GM18867 (cell line): ENCODE measurements around the gene TRPC4AP.
A peak's percentile ranks its signal among the peaks of the same experiment; 100 is the strongest.
"Not testable (repeated sequence)": the region's sequence is repeated elsewhere in the genome, so short reads cannot be mapped to it uniquely, and the experiment has no call there.

Source experiments
- ATAC-seq: cut with Tn5 transposase; IDR thresholded peaks from one replicate; pipeline ENCODE4 v1.9.1; 2021; ENCODE audit warnings: mild to moderate bottlenecking, moderate library complexity; ENCODE audit not compliant: unreplicated experiment

Gene TRPC4AP, protein sequence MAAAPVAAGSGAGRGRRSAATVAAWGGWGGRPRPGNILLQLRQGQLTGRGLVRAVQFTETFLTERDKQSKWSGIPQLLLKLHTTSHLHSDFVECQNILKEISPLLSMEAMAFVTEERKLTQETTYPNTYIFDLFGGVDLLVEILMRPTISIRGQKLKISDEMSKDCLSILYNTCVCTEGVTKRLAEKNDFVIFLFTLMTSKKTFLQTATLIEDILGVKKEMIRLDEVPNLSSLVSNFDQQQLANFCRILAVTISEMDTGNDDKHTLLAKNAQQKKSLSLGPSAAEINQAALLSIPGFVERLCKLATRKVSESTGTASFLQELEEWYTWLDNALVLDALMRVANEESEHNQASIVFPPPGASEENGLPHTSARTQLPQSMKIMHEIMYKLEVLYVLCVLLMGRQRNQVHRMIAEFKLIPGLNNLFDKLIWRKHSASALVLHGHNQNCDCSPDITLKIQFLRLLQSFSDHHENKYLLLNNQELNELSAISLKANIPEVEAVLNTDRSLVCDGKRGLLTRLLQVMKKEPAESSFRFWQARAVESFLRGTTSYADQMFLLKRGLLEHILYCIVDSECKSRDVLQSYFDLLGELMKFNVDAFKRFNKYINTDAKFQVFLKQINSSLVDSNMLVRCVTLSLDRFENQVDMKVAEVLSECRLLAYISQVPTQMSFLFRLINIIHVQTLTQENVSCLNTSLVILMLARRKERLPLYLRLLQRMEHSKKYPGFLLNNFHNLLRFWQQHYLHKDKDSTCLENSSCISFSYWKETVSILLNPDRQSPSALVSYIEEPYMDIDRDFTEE

DNA sequence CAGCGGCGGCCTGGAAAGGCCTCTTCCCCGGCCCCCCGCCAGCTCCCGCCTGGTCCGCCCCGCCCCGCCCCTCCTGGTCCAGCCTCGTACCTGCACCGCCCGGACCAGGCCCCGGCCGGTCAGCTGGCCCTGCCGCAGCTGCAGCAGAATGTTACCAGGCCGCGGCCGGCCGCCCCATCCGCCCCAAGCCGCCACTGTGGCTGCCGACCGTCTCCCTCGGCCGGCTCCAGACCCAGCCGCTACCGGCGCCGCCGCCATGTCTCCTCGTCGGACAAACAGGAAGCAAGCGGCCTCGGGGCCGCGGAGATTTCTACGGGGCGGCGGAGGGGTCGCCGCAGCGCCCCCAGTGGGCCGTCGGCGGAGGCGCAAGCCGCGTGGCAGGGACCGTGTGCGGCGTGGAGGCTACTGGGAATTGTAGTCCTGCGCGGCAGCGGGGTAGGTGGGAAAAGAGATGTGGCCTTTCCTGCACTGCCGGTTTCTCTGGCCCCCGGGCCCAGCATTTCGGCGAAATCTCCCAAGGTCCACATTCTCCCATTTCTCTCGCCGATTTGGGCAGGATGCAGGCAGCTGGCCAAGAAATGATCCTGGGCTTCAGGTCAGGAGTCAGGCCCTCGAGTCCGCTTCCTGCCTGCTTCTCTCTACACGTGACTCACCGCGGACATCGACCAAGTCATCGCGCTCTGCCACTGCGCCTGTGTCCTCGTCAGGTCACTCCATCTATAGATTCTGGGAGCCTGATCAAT, at the start of gene TRPC4AP:
TSS of gene TRPC4AP (minus strand) at position 284 of the 743 bp plus-strand sequence. CDS start at position 258, 26 bp downstream.
- peak; percentile 90 for ATAC-seq

DNA sequence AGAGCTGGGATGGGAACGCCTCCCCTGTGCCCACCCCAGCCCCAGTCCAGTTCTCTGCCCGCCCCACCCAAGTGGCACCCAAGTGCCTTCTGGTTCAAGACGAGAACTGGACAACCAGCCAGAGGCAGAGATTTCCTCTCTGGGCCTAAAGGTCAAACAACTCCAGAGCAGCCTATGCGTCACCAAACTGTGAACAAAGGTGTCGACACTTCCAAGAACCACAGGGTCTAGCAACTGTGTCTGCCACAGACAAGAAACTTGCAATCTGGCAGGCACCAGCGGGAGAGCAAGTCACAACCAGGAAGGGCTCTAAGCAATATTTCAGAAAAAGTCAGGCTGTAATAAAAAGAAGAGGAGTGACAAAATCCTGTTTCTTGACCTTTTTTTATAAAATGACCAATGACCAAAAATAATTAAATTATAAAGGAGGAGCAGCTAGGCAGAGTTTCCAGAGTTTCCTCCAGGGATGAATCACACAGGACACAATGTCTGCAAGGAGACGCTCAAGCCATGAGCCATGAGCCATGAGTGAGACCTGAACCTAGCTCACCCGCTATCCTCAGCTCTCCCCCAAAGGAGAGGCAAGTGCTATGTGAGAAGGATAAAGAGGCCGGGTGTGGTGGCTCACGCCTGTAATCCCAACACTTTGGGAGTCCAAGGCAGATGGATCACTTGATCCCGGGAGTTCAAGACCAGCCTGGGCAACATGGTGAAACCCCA, 43.4 kb upstream of the TRPC4AP start:
- ATAC-seq = no peak

DNA sequence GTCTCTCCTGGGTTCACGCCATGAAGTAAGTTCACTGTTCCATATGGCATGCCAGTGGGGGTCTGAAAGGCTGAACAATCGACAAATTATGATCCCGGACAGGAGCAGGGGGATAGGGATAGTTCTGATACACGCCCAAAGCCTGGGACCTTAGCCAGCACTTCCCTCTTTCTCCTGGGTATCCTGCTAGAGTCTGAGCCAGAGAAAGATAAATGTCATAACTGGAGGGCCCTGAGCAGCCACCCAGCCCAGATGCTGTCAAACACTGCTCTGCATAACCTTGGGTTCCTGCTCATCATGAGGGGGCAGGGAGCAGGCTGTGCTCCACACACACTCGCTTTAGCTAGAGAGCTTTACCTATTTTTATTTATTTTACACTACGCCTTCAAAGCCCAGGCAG, 42.3 kb upstream of the TRPC4AP start:
- no peak for ATAC-seq

DNA sequence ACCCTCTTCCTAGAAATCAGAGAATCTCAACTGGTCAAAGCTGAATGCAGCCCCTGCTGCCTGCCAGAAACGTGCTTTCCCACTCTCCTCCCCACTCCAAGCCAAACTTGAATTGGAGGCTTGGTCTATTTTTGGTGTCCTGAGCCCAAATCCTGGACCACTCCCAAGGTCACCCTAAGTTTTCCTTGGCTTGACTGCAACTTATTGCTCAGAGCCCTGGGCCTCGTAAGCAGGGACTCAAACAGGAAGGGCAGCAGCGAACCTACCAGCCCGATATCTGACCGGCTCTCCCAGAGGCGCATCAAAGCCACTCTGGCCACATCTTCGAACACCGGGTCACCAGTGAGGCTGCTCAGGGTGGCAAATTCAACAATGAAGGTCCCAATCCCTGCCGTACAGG, 41.9 kb upstream of the TRPC4AP start:
- no peak for ATAC-seq

DNA sequence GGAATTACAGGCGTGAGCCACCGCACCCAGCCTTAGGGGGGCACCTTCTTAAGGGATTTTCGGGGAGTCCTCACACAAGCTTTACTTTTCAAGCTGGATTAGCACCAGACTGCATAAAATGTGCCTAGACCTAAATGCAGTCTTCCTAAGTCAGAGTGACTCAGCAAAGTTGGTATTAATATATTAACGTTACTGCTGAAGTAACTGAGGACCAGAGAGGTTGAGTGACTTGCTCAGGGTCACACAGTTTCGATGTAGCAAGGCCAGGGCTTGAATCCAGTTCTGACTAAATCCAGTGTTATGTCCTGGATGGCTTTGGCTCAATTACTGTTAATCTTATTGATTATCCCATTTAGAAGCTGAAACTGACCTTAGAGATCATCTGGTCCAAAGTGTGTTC, 41.1 kb upstream of the TRPC4AP start:
- no peak for ATAC-seq

DNA sequence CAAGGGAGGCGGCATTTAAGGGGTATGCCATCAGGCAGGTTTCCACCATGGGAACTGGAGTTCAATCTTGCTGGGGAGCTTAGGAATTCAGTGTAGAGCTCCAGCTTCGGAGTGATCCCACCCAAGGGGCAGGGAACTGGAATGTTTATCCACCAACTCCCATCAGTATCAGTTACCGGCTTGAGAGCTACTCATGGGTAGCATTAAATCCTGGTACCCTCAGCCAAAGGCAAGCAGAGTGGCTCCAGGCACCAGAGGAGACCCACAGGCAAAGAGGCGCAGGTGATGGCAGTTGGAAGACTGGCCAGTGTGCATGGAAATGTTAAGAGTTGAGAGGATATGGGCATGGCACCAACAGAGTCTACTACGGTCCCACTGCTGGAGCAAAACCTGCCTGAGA, 40.4 kb upstream of the TRPC4AP start:
- ATAC-seq = no peak

DNA sequence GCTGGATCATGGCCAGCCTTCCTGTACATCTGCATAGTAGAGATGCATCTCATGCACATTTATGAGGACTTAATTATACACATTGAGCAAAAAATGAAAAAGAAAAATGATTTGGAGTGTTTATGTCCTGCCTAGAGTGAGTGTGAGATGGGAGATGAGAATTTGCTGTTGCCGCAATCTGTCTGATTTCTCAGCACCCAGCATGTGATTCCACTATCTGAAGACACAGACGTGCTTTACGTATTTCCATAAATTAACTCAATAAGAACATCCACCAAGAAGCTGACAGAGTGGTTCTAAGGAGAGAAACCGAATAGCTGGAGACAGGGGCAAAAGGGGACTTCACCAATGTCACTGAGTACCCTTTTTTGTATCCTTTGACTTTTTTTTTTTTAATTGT, 39.3 kb upstream of the TRPC4AP start:
- ATAC-seq = no peak

DNA sequence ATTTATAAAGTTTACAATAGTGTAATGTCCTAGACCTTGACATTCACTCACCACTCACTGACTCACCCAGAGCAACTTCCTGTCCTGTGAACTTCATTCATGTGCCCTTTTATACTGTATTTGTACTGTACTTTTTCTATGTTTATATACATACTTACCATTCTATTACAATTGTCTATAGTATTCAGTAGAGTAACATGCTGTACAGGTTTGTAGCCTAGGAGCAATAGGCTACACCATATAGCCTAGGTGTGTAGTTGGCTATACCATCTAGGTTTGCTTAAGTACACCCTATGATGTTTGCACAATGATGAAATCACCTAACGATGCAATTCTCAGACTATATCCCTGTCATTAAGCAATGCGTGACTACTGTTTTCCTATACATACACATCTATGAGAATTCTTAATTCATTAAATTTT, 37.1 kb upstream of the TRPC4AP start:
- no peak for ATAC-seq

DNA sequence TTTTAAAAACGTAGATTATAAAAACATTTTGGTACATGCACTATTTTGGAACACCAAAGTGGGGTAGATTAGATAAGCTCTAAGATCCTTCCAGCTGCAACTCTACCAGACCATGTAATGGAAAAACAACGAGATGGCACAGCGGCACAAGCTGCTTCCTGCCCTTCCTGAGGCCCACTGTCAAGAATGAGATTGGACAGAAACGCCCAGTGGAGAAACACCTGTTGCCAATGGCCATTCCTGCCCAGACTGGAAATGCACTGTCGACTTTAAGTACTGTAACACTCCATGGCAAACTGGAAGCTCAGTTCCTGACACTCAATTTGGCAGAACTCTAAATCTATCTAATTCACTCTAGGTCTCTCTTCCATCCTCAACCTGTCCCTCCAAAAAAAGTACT, 33.1 kb upstream of the TRPC4AP start:
- no peak for ATAC-seq

DNA sequence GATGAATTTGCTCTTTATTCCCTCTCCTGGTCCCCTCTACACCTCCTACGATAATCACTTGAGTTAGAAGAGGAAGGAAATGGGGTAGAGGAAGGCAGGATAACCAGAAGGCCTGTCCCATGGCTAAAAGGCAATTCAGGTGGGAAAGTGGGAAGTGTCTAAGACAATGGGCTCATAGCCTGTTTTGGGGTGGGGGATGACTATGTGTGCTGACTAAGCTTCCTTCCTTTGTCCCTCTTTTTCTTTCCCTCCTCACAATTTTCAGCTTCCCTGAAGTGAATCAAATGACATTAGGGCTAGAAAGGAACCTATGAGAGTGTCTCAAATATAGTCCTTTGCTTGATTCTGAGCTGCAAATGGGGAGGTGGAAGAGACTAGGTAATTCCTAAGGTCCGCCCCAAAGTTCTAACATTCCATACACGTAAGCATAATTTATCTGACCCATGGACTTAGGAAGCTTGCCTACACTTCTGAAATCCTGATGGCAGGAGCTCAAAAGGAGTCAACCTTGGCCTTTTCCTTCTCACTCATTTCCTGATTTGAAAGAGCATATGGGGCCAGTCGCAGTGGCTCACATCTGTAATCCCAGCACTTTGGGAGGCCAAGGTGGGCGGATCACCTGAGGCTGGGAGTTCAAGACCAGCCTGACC, 30.3 kb upstream of the TRPC4AP start:
- ATAC-seq = no peak

DNA sequence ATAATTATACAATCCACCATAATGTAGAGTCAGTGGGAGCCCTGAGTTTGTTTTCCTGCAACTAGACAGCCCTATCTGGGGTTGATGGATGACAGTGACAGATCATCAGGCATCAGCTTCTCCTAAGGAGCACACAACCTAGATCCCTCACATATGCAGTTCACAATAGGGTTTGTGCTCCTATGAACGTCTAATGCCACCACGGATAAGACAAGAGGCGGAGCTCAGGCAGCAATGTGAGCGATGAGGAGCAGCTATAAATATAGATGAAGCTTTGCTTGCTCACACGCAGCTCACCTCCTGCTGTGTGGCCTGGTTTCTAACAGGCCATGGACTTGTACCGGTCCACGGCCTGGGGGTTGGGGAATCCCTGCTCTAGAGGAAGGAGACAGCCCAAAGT, 28.6 kb upstream of the TRPC4AP start:
- no peak for ATAC-seq

DNA sequence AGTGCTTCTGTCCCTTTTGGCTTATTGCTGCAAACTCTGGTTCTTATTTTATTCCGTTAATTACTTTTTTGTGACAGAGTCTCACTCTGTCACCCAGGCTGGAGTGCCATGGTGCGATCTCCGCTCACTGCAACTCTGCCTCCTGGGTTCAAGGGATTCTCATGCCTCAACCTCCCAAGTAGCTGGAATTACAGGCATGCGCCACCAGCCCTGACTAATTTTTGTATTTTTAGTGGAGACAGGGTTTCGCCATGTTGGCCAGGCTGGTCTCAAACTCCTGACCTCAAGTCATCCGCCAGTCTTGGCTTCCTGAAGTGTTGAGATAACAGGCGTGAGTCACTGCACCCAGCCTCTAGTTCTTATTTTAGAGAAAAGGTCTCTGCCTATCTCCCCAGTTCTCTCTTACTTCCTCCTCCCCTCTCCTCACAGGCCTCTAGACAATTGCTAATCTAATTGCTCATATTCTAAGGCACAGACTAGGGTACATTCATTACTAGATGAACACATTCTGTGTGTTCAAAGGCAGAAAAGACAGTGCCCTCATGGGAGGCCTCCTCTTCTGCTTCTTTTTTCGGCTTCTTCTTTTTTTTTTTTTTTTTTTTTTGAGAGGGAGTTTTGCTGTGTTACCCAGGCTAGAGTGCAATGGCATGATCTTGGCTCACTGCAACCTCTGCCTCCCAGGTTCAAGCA, 27.6 kb upstream of the TRPC4AP start:
- ATAC-seq = no peak

DNA sequence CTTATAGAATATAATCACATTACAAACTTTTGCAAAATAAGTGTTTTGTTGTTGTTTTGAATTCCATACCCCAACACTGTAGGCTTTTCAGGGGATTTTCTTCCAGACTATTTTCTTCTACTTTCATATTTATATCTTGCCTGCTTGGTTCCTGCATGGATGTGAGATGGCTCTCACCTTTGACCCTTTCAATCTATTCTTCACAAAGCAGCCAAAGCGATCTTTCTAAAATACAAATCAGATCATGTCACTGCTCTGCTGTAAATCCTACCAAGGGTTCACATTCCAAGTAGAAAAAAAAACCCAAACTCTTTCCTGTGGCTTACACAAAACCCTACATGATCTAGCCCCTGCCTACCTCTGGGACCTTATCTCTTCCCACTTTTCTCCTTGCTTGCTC, 25.0 kb upstream of the TRPC4AP start:
- no peak for ATAC-seq

DNA sequence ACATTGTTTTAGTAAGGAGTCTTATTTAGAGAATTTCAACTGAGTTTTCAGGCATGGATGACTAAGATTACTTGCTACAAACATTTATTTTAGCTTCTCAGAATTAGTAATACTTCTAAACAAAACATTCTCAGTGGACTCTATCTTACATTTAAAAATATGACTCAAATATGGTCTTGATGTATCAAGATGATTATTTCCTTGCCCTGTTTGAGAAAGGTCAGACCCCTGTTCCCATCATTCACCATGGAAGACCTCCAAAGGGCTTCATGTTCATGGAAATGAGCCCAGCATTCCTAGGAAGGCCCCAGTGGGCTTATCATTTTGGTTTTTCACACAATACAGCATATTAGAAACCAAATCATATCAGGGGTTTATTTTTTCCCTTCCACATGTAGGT, 24.6 kb upstream of the TRPC4AP start:
- no peak for ATAC-seq

DNA sequence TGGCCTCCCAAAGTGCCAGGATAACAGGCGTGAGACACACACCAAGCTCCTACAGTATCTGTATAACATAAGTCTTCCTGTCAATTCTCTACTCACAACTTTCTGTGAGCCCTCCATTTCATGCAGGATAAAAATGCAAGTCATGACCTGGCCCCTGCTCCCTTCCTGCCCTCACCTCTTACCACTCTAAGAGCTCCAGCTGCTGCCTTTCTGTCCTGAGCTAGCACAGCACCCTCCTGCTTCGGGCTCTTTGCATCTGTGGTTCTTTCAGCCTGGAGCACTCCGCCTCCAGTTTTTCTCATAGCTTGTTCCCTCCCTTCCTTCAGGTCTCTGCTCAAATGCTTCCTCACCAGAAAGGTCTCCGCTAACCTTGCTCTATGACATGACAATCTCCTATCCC, 23.7 kb upstream of the TRPC4AP start:
- ATAC-seq = no peak

DNA sequence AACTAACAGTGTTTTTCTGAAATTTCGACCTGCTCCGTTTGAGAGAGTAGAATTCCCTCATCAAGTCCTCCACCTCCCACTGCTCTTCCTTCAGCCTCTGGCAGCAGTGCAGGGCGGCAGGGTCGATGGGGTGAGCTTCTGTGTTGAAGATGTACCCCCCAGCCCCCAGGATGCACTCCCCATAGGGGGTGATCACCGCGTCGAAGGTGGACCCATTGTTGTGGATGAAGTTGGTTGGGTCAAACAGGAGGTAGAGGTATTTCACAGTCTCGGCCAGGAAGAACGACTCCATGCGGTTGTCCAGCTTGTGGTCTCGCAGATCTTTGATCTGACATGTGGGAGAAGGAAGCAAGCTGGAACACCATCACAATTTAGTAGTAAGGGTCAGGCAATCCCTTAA, 23.0 kb upstream of the TRPC4AP start:
- no peak for ATAC-seq

DNA sequence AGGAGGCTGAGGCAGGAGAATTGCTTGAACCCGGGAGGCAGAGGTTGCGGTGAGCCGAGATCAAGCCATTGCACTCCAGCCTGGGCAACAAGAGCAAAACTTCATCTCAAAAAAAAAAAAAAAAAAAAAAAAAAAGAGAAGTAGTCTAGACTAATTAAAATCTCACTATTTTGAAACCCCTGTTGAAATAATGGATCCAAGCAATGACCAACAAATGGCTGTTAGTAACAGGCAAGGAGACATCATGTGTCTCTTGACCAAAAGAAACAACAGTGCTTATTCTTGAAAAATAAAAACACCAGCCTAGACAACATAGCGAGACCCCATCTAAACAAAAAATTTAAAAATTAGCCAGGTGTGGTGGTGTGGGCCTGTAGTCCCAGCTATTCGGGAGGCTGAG, 19.7 kb upstream of the TRPC4AP start:
- not testable (repeated sequence) for ATAC-seq

DNA sequence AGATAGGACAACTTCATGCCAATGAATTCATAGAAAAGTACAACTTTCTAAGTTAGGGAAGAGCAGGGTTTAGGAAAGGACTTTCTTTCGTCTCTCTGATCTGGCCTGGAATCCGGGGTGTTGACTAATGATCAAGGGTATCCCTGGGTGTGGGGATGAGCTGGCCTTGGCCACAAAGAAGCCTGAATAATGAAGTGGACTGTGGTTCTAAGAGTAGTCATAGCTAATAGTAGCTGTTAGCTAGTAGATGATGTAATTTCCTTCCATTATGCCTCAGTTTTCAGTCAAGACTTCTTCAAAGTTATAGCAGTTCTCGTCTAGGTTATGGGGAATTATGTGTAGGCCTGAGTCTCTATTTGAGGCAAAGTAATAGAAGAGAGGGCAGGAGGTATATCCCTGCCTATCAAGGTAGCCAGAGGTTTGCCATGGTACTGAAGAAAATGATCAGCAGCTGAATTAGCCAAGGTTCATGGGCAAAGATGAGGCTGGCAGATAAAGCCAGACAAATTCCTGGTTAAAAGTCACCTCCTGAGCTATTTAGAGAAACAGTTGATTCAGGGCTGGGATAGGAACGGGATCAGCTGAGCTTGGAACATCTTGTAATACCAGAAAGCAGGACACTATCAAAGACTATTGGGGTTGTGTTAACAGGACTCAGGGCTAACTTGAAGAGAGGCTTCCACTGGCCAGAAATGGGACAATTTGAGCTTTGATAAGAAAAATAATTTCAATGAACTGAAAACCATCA, 18.7 kb upstream of the TRPC4AP start:
- no peak for ATAC-seq

DNA sequence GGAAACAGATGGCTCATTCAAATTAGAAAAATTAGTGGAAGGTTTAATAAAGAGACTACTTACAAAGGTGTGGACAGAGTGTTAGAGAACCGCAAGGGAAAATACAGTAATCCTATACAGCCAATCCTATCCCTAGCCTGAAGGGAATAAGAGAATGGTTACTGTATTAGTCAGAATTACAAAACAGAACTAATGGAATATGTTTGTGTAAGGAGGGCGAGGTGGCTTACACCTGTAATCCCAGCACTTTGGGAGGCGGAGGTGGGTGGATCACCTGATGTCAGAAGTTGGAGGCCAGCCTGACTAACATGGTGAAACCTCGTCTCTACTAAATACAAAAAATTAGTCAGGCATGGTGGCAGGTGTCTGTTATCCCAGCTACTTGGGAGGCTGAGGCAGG, 16.3 kb upstream of the TRPC4AP start:
- no peak for ATAC-seq
